Head of caudate nucleus (tissue), 42 donors: ENCODE results near the gene AMOTL1.
"Not testable (repeated sequence)": the region's sequence is repeated elsewhere in the genome, so short reads cannot be mapped to it uniquely, and the experiment has no call there.

ENCODE experiments used
- DNase-seq, 42 donors: peaks; one replicate each; pipeline versions ENCODE4 v3.0.0 to v3.0.0-alpha.2; 2020 to 2021; ENCODE audit warnings: mixed read lengths in 7 of 42
- intact Hi-C: fragments of 100-400 bp; cut with DNase I; formaldehyde crosslinking; loops from one replicate; pipeline ENCODE4 v1.15.0; 2022

AMOTL1 gene

GRCh38 chr11:94788396-94788795 lies 20.2 kb downstream of the AMOTL1 start:
- intact Hi-C loops: loop anchor here (10.0 kb wide), 1 partner anchor 106 kb away; no protein-coding TSS in a partner anchor
- DNase-seq: no peak

DNA sequence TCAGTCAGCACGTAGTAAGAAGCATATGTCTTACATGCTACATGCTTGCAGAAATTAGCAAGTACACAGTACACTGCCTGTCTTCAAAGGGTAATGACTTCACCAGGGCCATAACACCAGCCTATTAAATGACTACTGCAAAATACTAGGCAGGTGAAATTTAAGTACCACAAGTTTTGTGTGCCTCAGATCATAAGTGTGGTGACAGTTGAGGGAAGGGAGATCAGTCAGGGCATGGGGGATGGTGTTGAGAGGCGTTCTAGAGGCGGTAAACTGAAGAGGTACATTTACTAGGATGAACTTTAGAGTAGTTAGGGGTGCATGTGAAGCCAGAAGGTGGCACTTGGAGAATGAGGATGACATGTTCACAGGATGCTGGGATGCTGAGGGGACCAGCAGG lies 22.0 kb downstream of the AMOTL1 start:
- no peak for DNase-seq
- intact Hi-C loops: no loop called here

DNA sequence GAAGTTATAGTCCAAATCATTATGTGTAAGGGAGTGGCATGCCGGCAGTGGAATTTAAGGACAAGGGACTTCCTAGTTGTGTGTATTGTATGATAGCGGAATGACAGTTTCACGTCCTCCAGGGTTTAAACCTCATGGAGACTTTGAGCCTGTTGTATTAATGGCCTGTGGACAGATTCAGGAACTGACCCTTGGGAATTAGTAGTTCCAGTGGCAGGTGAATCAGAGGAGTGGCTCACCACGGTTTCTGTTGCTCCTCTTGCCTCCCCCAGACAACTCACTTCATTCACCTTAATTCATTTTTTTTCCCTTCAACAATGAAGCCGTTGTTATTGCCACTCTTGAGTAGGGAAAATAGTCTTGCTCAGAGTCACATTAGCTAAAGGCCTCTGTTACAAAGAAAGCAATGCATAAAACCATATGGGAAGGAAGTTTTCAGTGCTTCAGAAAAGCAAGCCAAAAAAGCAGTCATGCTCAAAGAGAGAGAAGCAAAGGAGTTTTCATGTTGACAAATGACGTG lies 22.6 kb downstream of the AMOTL1 start:
- intact Hi-C loops: no loop called here
- no peak for DNase-seq

- no peak for DNase-seq
- intact Hi-C loops: no loop called here
Measured at GRCh38 chr11:94791216-94791889, 23.2 kb downstream of the AMOTL1 start.

GRCh38 chr11:94791942-94792341 lies 23.8 kb downstream of the AMOTL1 start:
- DNase-seq, intact Hi-C loops: not testable (repeated sequence)

DNA sequence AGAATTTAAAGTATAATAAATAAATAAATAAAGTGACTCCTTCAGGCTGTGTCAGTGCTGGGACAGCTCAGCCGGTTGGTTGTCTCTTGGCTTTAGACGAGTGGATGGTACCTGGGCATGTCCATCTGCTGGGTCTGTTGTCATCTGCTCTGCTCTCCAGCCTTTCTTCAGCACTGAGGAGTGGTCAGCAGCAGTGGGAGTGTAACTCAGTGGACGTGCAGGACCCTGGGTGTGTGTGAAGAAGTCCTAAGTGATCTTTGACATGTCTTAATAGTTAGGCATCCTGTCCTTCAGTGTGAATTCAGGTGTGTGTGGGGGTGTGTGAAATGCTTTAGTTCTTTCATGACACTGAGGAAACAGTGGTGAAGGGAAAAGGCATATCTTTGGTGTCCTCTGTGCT lies 24.3 kb downstream of the AMOTL1 start:
- DNase-seq: no peak
- intact Hi-C loops: no loop called here

- intact Hi-C loops: no loop called here
- DNase-seq: no peak
Measured at GRCh38 chr11:94793002-94793401, 24.8 kb downstream of the AMOTL1 start.

DNA sequence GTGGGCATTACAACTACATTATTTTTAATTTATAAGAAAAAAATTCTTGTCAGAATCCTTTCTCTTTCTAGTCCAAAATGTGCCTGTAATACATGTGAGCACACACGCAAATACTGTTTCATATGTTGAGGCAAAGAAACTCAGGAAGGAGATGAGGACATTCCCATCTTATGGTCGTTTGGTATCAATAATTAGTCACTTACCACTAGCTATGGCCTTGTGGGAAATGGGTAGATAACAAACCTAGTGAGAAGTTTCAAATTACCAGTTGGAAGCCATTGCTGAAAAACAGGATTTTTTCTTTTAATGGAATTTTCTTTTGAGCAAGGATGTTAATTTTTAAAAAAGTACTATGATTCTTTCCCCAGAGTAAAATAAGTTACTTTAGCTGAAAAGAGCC lies 25.7 kb downstream of the AMOTL1 start:
- DNase-seq: no peak
- intact Hi-C loops: no loop called here

GRCh38 chr11:94794287-94795168 lies 26.4 kb downstream of the AMOTL1 start:
- no peak for DNase-seq

GRCh38 chr11:94795476-94796189 lies 27.5 kb downstream of the AMOTL1 start:
- no peak for DNase-seq
- intact Hi-C loops: no loop called here

More at GRCh38 chr11:94794287-94795168, 26.4 kb downstream of the AMOTL1 start:
- intact Hi-C loops: no loop called here

DNA sequence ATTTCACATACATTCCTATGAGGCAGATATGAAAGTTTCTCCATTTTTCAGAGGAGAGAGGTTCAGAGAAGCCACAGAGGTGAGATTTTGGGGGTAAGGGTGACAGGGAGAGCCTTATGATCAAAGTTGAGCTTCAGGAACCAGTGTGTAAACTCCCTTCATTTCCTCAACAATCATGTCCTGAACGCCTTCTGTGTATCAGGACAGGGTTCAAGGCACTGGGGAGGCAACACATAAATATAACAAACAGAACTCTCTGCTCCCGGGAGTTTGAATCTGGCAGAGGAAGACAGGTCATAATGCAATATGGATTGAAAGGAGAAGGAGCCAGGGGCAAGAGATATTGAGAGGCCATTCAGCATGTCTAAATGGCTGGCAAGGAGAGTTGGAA lies 28.0 kb downstream of the AMOTL1 start:
- intact Hi-C loops: no loop called here
- no peak for DNase-seq

GRCh38 chr11:94796863-94797262 lies 28.7 kb downstream of the AMOTL1 start:
- intact Hi-C loops: no loop called here
- DNase-seq: no peak

DNA sequence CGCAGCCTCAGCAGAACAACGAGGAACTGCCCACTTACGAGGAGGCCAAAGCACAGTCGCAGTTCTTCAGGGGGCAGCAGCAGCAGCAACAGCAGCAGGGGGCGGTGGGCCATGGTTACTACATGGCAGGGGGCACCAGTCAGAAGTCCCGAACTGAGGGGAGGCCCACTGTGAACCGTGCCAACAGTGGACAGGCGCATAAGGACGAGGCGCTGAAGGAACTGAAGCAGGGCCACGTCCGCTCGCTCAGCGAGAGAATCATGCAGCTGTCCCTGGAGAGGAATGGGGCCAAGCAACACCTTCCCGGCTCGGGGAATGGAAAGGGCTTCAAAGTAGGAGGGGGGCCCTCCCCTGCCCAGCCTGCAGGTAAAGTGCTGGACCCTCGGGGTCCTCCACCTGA lies 31.6 kb downstream of the AMOTL1 start:
- no peak for DNase-seq
- intact Hi-C loops: no loop called here

GRCh38 chr11:94800414-94800813 lies 32.3 kb downstream of the AMOTL1 start:
- DNase-seq: peak in 6 of 42 donors; percentile 10 to 53 (median 26)
- intact Hi-C loops: no loop called here

DNA sequence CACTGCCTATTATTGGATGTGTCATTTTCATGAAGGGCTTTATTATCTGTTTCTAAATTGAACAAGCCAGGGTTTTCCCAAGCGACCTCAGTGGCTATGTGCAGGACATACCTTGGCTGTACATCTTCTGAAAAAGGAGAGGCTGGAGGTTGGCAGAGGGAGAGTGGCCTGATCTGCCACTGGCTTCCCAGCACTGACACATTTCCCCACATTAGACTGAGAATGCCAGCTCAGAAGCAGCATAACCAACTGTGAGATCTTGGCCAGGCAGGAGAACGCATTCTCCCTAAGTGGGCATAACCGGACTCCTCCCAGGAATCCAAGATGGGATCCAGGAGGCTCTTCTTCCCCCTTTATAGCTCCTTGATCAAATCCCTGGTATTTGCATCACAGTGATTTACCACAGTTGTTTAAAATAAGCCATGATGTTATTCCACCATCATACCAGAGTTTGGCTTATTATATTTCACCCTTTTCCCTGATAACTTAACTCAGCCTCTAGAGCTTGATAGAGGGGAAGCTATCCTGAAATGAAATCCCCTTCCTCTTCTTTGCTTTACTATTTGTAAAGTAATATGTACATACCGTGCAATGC lies 33.8 kb downstream of the AMOTL1 start:
- intact Hi-C loops: no loop called here
- DNase-seq: peak in 4 of 42 donors; percentile 9 to 54 (median 29)

DNA sequence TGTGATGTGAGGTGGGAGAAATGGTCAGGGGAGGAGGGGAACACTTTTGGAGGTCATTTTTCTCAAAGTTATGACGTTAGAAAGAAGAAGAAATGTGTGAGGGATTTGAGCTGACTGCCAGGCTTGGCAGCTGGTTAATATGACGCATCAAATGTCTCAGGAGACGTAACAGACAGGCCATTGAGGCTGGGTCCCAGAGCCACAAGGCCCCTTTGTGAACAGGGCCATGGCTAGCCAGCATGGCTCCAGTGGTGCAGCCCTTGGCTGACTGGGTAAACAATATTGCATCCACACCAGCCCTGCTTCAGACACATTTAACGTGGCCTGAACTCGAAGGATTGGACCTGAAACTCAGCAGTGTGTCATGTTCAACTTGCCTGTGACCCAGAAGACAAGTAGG lies 34.3 kb downstream of the AMOTL1 start:
- DNase-seq: peak in 31 of 42 donors; percentile 12 to 76 (median 49)
- intact Hi-C loops: no loop called here

- intact Hi-C loops: no loop called here
- no peak for DNase-seq
Measured at GRCh38 chr11:94803491-94803890, 35.3 kb downstream of the AMOTL1 start.

- DNase-seq: no peak
- intact Hi-C loops: no loop called here
Measured at GRCh38 chr11:94804874-94805273, 36.7 kb downstream of the AMOTL1 start.

DNA sequence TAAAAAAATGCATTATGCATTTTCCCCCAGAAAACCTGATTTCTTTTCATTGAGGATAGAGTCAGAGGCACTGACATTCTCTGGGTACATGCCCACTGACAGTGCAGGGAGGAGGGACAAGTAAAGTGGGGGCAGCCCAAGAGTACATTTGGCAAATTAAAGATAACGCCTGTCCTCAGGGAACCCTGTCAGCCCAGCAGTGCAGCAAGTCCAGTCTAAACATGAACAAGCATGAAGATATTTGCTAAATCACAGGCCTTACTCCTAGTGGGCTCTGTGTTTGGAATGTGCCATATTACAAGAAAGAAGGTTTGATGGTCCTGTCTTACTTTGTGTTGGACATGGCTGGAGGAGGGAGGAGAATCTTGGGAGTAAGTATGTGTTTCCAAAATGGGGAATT lies 37.9 kb downstream of the AMOTL1 start:
- intact Hi-C loops: no loop called here
- no peak for DNase-seq
